ENCODE measurements around the gene IER2.

GRCh38 chr19:13154241-13154778 lies 4.1 kb downstream of the IER2 start:
- TF ChIP-seq FOXK2 (IDR thresholded peaks at IDR 0.05) = no peak
- no peak for TF ChIP-seq ARNT (IDR thresholded peaks at IDR 0.05)
